DND-41 (cell line): Measurements from ENCODE around the gene LRPAP1.

Source experiments
- ATAC-seq: fragments of 200-7000 bp; cut with Tn5 transposase; 3 replicates; pipeline ENCODE4 v1.9.1; 2021; ENCODE audit warnings: low read depth; ENCODE audit not compliant: insufficient read depth
- DNase-seq: peaks from one replicate; pipeline ENCODE4 v3.0.0-alpha.2; 2020
- H2AFZ ChIP-seq: 2 replicates; pipeline ENCODE4 v1.6.0; 2012; ENCODE audit warnings: low read depth, low read length
- H3K27ac ChIP-seq: 2 replicates; pipeline ENCODE4 v1.5.1; 2012; ENCODE audit warnings: low read length, inconsistent platforms
- H3K27me3 ChIP-seq: fragments of 200-600 bp; sonication (generic); 2 replicates; pipeline ENCODE4 v1.6.0; 2012; ENCODE audit warnings: low read length, mild to moderate bottlenecking, inconsistent platforms; ENCODE audit not compliant: insufficient read depth, poor library complexity
- H3K36me3 ChIP-seq: 2 replicates; pipeline ENCODE4 v1.5.1; 2012; ENCODE audit warnings: low read length, inconsistent platforms; ENCODE audit not compliant: insufficient read depth
- H3K4me1 ChIP-seq: 2 replicates; pipeline ENCODE4 v1.5.1; 2012; ENCODE audit warnings: mild to moderate bottlenecking, low read length; ENCODE audit not compliant: insufficient read depth
- H3K4me2 ChIP-seq: 2 replicates; pipeline ENCODE4 v1.6.0; 2012; ENCODE audit warnings: mild to moderate bottlenecking, moderate library complexity, low read length, inconsistent platforms; ENCODE audit not compliant: insufficient read depth
- H3K4me3 ChIP-seq, 2 experiments: fragments of 200-600 bp in 1 of 2; shearing (Covaris generic) in 1 of 2; 2 replicates each; pipeline ENCODE4 v1.5.1; 2012 to 2016; ENCODE audit warnings: inconsistent platforms in 2 of 2, low read length in 2 of 2, mild to moderate bottlenecking in 2 of 2, low read depth in 1 of 2, moderate library complexity in 1 of 2
- H3K79me2 ChIP-seq: 2 replicates; pipeline ENCODE4 v1.6.0; 2012; ENCODE audit warnings: low read length, inconsistent platforms; ENCODE audit not compliant: insufficient read depth
- H3K9ac ChIP-seq: 2 replicates; pipeline ENCODE4 v1.6.0; 2012; ENCODE audit warnings: low read depth, mild to moderate bottlenecking, inconsistent platforms, low read length, moderate library complexity
- H3K9me3 ChIP-seq: 2 replicates; pipeline ENCODE4 v1.5.1; 2012; ENCODE audit warnings: low read length, moderate library complexity, mild to moderate bottlenecking, inconsistent platforms; ENCODE audit not compliant: insufficient read depth, severe bottlenecking
- H4K20me1 ChIP-seq: 2 replicates; pipeline ENCODE4 v1.6.0; 2012; ENCODE audit warnings: low read length; ENCODE audit not compliant: insufficient read depth
- EZH2 ChIP-seq: IDR thresholded peaks from 3 replicates; pipeline ENCODE4 v1.6.1; 2012; ENCODE audit warnings: borderline replicate concordance, low read depth, mild to moderate bottlenecking, moderate library complexity, low read length, inconsistent platforms; ENCODE audit not compliant: severe bottlenecking
- TF ChIP-seq, protein P1 (sequence below): IDR thresholded peaks from 2 replicates; pipeline ENCODE4 v1.5.1; 2012; ENCODE audit warnings: borderline replicate concordance, low read length, moderate library complexity, mild to moderate bottlenecking; ENCODE audit not compliant: poor library complexity, severe bottlenecking; ENCODE audit errors: extremely low read depth

The LRPAP1 gene

DNA sequence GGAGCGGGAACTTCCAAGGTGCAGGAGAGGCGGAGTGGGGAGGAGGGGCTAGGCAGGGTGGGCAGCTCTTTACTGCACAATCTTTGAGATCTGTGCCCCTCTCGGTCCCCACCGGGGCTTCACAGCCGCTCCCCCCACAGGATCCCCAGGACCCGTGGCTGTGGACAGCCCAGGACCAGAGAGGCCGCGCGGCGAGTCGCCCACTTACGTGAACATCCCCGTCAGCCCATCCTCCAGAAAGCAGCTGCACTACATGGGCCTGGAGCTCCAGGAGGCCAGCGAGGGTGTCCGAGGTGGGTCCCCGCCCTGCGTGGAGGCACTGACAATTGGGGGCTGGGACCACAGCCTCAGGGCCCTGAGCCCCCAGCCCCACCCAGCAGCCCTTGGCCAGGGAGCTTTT lies 32.1 kb downstream of the LRPAP1 start:
- no peak overlapping the region for H3K27ac ChIP-seq
- H3K9ac ChIP-seq: no peak overlapping the region
- H3K9me3 ChIP-seq: no peaks in the 10 kb centered on the region
- peaks cover 3% of the 10 kb centered on the region; the same call in 1 of the 2 replicates for H3K79me2 ChIP-seq
- H4K20me1 ChIP-seq: peaks cover 80% of the 10 kb centered on the region
- no peak overlapping the region for H3K4me3 ChIP-seq
- TF ChIP-seq, protein P1, sequence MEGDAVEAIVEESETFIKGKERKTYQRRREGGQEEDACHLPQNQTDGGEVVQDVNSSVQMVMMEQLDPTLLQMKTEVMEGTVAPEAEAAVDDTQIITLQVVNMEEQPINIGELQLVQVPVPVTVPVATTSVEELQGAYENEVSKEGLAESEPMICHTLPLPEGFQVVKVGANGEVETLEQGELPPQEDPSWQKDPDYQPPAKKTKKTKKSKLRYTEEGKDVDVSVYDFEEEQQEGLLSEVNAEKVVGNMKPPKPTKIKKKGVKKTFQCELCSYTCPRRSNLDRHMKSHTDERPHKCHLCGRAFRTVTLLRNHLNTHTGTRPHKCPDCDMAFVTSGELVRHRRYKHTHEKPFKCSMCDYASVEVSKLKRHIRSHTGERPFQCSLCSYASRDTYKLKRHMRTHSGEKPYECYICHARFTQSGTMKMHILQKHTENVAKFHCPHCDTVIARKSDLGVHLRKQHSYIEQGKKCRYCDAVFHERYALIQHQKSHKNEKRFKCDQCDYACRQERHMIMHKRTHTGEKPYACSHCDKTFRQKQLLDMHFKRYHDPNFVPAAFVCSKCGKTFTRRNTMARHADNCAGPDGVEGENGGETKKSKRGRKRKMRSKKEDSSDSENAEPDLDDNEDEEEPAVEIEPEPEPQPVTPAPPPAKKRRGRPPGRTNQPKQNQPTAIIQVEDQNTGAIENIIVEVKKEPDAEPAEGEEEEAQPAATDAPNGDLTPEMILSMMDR: no peak
- TF ChIP-seq EZH2: no peak
- H3K27me3 ChIP-seq: no peaks in the 10 kb centered on the region
- H3K4me2 ChIP-seq: no peak overlapping the region
- H2AFZ ChIP-seq: no peak overlapping the region
- no peak for ATAC-seq
- H3K36me3 ChIP-seq: peaks cover 34% of the 10 kb centered on the region
- no peak for DNase-seq
- no peaks in the 10 kb centered on the region for H3K4me1 ChIP-seq

DNA sequence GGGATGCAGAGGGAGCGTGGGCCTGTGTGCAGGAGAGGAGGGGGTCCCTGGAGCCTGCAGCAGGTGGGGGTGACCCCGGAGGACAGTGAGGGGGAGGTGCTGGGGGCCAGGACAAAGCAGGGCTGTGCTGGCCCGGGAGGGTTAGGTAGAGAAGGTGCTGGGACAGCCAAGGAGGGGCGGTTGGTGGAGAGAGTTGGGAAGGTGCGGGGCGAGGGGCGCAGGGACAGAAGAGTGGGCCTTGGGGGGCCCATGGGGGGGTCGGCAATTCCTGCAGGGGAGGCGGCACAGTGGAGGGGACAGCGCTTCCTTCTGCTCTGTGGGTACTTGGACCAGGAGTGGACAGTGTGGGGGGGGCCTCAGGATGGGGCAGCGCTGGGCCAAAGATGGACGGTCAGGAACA lies 32.5 kb downstream of the LRPAP1 start:
- no peak for DNase-seq
- H2AFZ ChIP-seq: no peak overlapping the region
- H3K9ac ChIP-seq: no peak overlapping the region
- H4K20me1 ChIP-seq: peaks cover 81% of the 10 kb centered on the region
- no peak overlapping the region for H3K27ac ChIP-seq
- H3K4me1 ChIP-seq: no peaks in the 10 kb centered on the region
- H3K4me3 ChIP-seq: no peak overlapping the region
- no peaks in the 10 kb centered on the region for H3K9me3 ChIP-seq
- peaks cover 31% of the 10 kb centered on the region for H3K36me3 ChIP-seq
- no peak overlapping the region for H3K4me2 ChIP-seq
- no peaks in the 10 kb centered on the region for H3K79me2 ChIP-seq
- no peak for ATAC-seq
- no peaks in the 10 kb centered on the region for H3K27me3 ChIP-seq
- no peak for TF ChIP-seq EZH2
- TF ChIP-seq, protein P1: no peak

DNA sequence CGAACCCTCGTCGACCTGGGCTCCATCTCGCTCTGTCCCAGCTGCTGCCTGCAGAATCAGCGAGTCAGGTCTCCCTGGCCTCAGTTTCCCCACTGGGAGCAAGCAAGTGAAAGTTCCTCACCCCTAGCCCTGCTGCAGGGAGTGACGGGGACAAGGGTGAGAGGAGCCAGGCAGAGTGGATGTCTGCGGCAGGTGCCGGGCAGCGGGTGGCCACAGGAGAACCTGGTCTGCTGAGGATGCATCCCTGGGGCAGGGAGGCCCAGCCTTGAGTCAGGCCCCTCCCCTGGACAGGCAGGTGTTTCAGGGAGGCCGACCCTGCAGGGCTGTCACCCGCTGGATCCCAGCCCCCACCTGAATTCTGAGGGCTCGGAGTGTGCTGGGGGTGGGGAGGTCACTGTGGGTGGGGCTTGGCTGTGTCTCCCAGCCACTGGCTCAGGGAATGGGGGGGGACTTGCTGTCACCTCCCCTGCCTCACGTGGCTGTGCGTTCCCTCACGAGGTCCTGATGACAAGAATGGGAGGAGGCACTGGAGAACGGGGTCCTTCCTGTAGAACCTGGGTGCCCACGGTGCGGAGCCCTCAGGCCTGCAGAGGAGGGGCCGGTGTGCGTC lies 33.2 kb downstream of the LRPAP1 start:
- peaks cover 83% of the 10 kb centered on the region for H4K20me1 ChIP-seq
- no peak for TF ChIP-seq EZH2
- TF ChIP-seq, protein P1: no peak
- DNase-seq: no peak
- H3K9ac ChIP-seq: no peak overlapping the region
- ATAC-seq: no peak; the same call in 2 of the 3 replicates
- no peak overlapping the region for H2AFZ ChIP-seq
- H3K4me1 ChIP-seq: no peaks in the 10 kb centered on the region
- no peaks in the 10 kb centered on the region for H3K9me3 ChIP-seq
- H3K4me2 ChIP-seq: no peak overlapping the region
- no peak overlapping the region for H3K4me3 ChIP-seq
- no peak overlapping the region for H3K27ac ChIP-seq
- peaks cover 30% of the 10 kb centered on the region for H3K36me3 ChIP-seq
- H3K27me3 ChIP-seq: no peaks in the 10 kb centered on the region
- H3K79me2 ChIP-seq: no peaks in the 10 kb centered on the region

DNA sequence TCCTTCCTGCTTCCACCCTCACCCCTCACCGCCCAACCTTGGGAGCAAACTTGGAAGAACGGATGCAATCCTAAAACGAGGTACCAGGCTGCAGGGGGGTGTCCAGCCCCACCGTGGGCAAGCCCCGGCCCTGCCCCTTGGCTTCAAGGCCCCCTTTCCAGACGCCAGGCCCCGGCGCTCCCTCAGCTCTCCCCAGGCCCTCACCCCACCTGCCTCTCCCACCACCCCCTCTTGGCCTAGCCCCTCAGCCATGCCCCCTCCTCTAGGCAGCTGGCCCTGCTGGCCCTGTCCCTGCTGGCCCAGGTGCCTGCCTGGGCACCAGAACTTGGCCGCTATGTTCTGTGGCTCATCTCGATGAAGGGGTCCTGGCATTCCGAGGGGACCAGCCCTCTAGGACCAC lies 33.8 kb downstream of the LRPAP1 start:
- H3K9ac ChIP-seq: no peak overlapping the region
- no peak overlapping the region for H3K4me3 ChIP-seq
- TF ChIP-seq, protein P1: no peak
- TF ChIP-seq EZH2: no peak
- H3K27ac ChIP-seq: no peak overlapping the region
- H2AFZ ChIP-seq: no peak overlapping the region
- no peaks in the 10 kb centered on the region for H3K4me1 ChIP-seq
- no peak overlapping the region for H3K4me2 ChIP-seq
- H4K20me1 ChIP-seq: peaks cover 79% of the 10 kb centered on the region
- DNase-seq (no peak), ATAC-seq (no peak)
- H3K36me3 ChIP-seq: peaks cover 25% of the 10 kb centered on the region
- no peaks in the 10 kb centered on the region for H3K9me3 ChIP-seq
- H3K27me3 ChIP-seq: no peaks in the 10 kb centered on the region
- H3K79me2 ChIP-seq: no peaks in the 10 kb centered on the region
